ENCODE data around the gene PPP2R2C. TPM values are rescaled to one million over a fixed set of nuclear protein-coding genes. Genes with fewer than 3 reads are reported as not detected.

Gene PPP2R2C
- total RNA-seq, 1 donor from 2014 or later: not detected

- no peaks in the 10 kb centered on the region for H3K9me3 Mint-ChIP-seq (ENCODE audit: unreplicated experiment)
- no peaks in the 10 kb centered on the region for H3K36me3 Mint-ChIP-seq (ENCODE audit: unreplicated experiment)
- peaks cover 12% of the 10 kb centered on the region for H3K27me3 Mint-ChIP-seq (ENCODE audit: unreplicated experiment)
- H3K4me1 Mint-ChIP-seq (ENCODE audit: unreplicated experiment): no peaks in the 10 kb centered on the region
- no peak overlapping the region for H3K27ac Mint-ChIP-seq (ENCODE audit: unreplicated experiment)
- DNase-seq (ENCODE audit: extremely low spot score, unreplicated experiment): no peak
- TF ChIP-seq CTCF (IDR thresholded peaks at IDR 0.05): no peak
- H3K4me3 Mint-ChIP-seq (ENCODE audit: unreplicated experiment): no peak overlapping the region
Measured at GRCh38 chr4:6441202-6441582, 31.2 kb downstream of the PPP2R2C start.

DNA sequence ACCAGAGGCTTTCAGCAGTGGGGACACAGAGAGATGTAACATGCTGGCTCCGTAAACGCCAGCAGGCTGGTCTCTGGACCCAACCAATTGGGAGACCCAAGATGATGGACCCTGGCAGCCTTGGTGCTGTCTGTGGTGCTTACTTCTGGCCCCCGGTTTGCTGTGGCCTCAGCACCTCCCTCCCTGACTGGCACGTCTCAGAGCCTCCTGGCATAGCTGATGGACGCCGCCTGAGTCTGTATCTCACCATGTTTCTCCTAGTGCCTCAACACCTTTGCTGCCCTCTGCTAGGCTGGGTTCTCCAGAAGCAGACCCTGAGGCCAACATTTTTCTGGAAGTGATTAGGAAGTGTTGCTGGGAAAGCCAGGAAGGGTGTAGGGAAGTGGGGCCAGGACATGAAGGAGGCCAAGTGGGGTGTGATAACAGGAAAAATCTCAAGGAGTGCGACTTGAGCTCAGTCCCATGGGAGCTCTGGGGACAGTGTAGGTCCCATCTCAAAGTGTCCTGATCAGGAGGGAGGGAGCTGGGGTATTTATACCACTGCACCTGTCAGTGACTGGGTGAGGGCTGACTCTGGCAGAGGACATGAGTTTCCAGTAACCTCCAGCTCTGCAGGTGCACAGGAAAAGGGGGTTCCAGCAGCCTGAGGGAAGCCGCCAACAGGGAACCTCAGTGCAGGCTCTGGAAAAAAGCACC, 31.8 kb downstream of the PPP2R2C start:
- Mint-ChIP-seq H3K27ac (ENCODE audit: unreplicated experiment) (no peak overlapping the region), H3K4me1 (ENCODE audit: unreplicated experiment) (no peaks in the 10 kb centered on the region), H3K4me3 (ENCODE audit: unreplicated experiment) (no peak overlapping the region), H3K9me3 (ENCODE audit: unreplicated experiment) (peaks cover 3% of the 10 kb centered on the region), H3K27me3 (ENCODE audit: unreplicated experiment) (peaks cover 8% of the 10 kb centered on the region), H3K36me3 (ENCODE audit: unreplicated experiment) (no peaks in the 10 kb centered on the region)
- no peak for TF ChIP-seq CTCF (IDR thresholded peaks at IDR 0.05)
- no peak for DNase-seq (ENCODE audit: extremely low spot score, unreplicated experiment)

DNA sequence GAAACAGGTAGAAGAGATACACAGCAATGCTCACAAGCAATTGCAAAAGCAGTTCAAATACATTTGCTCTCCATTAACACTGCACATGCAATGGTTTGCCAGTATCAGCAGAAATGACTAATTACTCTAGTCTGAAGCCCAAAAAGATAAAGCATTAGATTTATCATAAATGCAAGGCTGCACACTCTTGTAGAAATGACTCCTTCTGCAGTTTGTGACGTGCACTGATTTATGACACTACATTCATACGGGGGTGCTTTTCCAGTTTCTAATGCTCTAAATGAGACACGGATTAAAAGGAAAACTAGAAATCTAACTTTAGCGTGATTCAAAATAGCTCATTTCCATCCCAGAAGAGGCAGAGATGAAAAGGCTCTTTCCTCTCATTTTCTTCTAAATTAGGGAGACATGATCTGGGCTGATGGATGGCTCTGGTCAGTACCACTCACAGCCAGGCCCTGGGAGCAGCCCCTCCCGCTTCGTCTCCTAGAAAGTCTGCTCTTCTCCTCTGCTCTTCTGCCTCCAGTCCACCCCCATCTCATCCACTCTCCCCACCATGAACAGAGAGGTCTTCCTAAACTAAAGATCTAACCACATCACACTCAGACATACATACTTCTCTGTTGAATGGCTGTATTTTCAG, 33.2 kb downstream of the PPP2R2C start:
- peaks cover 6% of the 10 kb centered on the region for H3K27me3 Mint-ChIP-seq (ENCODE audit: unreplicated experiment)
- no peaks in the 10 kb centered on the region for H3K36me3 Mint-ChIP-seq (ENCODE audit: unreplicated experiment)
- no peak for TF ChIP-seq CTCF (IDR thresholded peaks at IDR 0.05)
- no peak for DNase-seq (ENCODE audit: extremely low spot score, unreplicated experiment)
- peaks cover 14% of the 10 kb centered on the region for H3K9me3 Mint-ChIP-seq (ENCODE audit: unreplicated experiment)
- H3K27ac Mint-ChIP-seq (ENCODE audit: unreplicated experiment): no peak overlapping the region
- H3K4me3 Mint-ChIP-seq (ENCODE audit: unreplicated experiment): no peak overlapping the region
- no peaks in the 10 kb centered on the region for H3K4me1 Mint-ChIP-seq (ENCODE audit: unreplicated experiment)

DNA sequence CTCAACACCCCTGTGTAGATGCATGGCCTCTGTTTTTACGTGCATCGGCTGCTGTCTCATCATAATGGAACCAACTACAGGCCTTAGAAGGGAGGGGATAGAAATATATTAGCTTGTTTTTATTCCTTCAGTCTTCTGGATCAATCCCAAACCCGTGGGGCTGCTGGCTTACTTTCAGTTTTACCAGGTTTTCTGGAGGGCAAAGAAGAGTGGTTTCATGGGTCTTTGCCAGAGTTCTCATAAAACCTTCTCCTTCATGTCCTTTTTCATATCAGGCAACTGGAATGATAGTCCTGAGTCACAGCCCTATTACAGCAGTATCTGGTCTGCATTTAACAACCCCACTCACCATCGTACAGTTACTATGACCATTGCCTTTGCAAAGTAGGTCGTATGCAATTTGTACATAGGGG, 34.6 kb downstream of the PPP2R2C start:
- DNase-seq (ENCODE audit: extremely low spot score, unreplicated experiment): no peak
- Mint-ChIP-seq H3K36me3 (ENCODE audit: unreplicated experiment) (no peaks in the 10 kb centered on the region), H3K4me1 (ENCODE audit: unreplicated experiment) (no peaks in the 10 kb centered on the region), H3K27me3 (ENCODE audit: unreplicated experiment) (peaks cover 6% of the 10 kb centered on the region), H3K9me3 (ENCODE audit: unreplicated experiment) (peaks cover 14% of the 10 kb centered on the region), H3K4me3 (ENCODE audit: unreplicated experiment) (no peak overlapping the region), H3K27ac (ENCODE audit: unreplicated experiment) (no peak overlapping the region)
- TF ChIP-seq CTCF (IDR thresholded peaks at IDR 0.05): no peak

DNA sequence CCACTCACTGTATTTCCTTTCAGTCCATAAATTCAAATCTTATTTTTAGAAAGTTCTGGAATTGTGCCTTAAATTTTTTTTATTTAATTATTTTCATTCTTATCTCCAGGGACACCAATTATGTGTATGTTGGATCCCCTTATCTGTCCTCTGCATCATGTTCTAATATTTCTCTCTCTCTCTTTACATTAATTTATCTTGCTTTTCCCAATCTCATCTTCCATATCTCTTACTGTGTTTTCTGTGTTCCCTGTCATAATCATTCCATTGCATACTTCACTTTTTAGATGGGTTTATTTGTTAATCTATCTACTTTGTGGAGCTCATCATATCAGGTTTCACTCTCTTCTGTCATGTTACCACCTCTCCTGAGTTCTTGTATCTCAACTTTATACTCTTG, 37.4 kb downstream of the PPP2R2C start:
- no peaks in the 10 kb centered on the region for H3K4me1 Mint-ChIP-seq (ENCODE audit: unreplicated experiment)
- H3K27me3 Mint-ChIP-seq (ENCODE audit: unreplicated experiment): peaks cover 6% of the 10 kb centered on the region
- peaks cover 14% of the 10 kb centered on the region for H3K9me3 Mint-ChIP-seq (ENCODE audit: unreplicated experiment)
- H3K27ac Mint-ChIP-seq (ENCODE audit: unreplicated experiment): no peak overlapping the region
- no peaks in the 10 kb centered on the region for H3K36me3 Mint-ChIP-seq (ENCODE audit: unreplicated experiment)
- no peak overlapping the region for H3K4me3 Mint-ChIP-seq (ENCODE audit: unreplicated experiment)
- no peak for DNase-seq (ENCODE audit: extremely low spot score, unreplicated experiment)
- TF ChIP-seq CTCF (IDR thresholded peaks at IDR 0.05): no peak
